Measurements from ENCODE around the gene SLC22A14. TPM values are rescaled to one million over a fixed set of nuclear protein-coding genes. Genes with fewer than 3 reads are reported as not detected.

Gene SLC22A14
- total and polyA plus RNA-seq, 2 donors (not counting 3 experiments of a cell fraction or from before 2014, with no cell fraction given), result not detected

- Histone ChIP-seq H3K27me3 (ENCODE audit: control insufficient read depth in 2 of 2, insufficient read depth in 2 of 2, low read length in 2 of 2) (no peaks in the 10 kb centered on the region), H3K4me2 (ENCODE audit: insufficient read depth, low read length) (no peak overlapping the region), H3K27ac (ENCODE audit: insufficient read depth, low read depth, low read length) (no peak overlapping the region), H3K9me1 (replicated peaks; ENCODE audit: control insufficient read depth, extremely low read depth, insufficient read depth, low read length) (no peaks in the 10 kb centered on the region), H3K9ac (replicated peaks; ENCODE audit: extremely low read depth, insufficient read depth, low read length) (no peak overlapping the region), H3K4me1 (ENCODE audit: control insufficient read depth, extremely low read depth, insufficient read depth, low read length) (no peaks in the 10 kb centered on the region), H2AFZ (ENCODE audit: low read depth, low read length) (no peak overlapping the region), H3K36me3 (ENCODE audit: control insufficient read depth in 2 of 2, extremely low read depth in 1 of 2, insufficient read depth in 2 of 2, low read length in 2 of 2) (no peaks in the 10 kb centered on the region), H4K20me1 (replicated peaks; ENCODE audit: control insufficient read depth, extremely low read depth, insufficient read depth, low read length) (no peaks in the 10 kb centered on the region), H3K79me2 (ENCODE audit: control insufficient read depth, insufficient read depth, low read length) (no peaks in the 10 kb centered on the region), H3K4me3 (replicated peaks in 1 of 3; ENCODE audit: insufficient read depth in 1 of 3, low read depth in 1 of 3, low read length in 3 of 3) (no peak overlapping the region), H3K9me3 (replicated peaks; ENCODE audit: control insufficient read depth, insufficient read depth, low read length) (no peaks in the 10 kb centered on the region)
- FAIRE-seq (no peak), DNase-seq (ENCODE audit: low read depth, low spot score) (no peak)
- TF ChIP-seq JUN (IDR thresholded peaks at IDR 0.05; ENCODE audit: borderline replicate concordance, insufficient read depth, insufficient read length, low read depth) (peak; percentile 18), EZH2 (IDR thresholded peaks at IDR 0.05; ENCODE audit: borderline replicate concordance, low read depth, low read length, severe bottlenecking) (no peak), POLR2A (IDR thresholded peaks at IDR 0.05; ENCODE audit: low read depth, low read length) (no peak), MYC (IDR thresholded peaks at IDR 0.05; ENCODE audit: low read depth, low read length) (no peak)
- TF ChIP-seq, protein P1, sequence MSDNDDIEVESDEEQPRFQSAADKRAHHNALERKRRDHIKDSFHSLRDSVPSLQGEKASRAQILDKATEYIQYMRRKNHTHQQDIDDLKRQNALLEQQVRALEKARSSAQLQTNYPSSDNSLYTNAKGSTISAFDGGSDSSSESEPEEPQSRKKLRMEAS (IDR thresholded peaks at IDR 0.05; ENCODE audit: insufficient read depth, insufficient read length), result no peak
- intact Hi-C loops (cut with micrococcal nuclease) (loop anchor here (5.0 to 10.0 kb wide), 3 partner anchors 147 to 495 kb away; partner anchors contain the start of gene EXOG), dilution Hi-C loops (cut with MboI; ENCODE audit: extremely low pct_ligation_motif_present, low sequenced_read_pairs) (no loop called here)
- ChIA-PET POLR2A (no interaction called here), CTCF (no interaction called here)
- no TSS peak for BruUV-seq (replicated peaks)
These were observed 67.7 kb downstream of the SLC22A14 start for GRCh38 chr3:38349684-38350359.

DNA sequence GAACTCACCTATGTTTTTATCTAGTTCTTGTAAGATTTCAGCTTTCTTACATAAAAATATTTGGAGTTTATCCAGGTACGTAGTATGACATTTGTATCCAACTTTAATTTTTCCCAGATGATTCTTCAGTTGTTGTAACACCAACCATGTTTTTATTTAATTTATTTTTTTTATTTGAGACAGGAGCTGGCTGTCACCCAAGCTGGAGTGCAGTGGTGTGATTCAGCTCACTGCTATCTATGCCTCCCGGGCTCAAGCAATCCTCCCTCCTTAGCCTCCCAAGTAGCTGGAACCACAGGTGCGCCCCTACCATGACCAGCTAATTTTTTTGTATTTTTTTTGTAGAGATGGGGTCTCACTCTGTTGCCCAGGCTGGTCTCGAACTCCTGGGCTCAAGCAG is 71.1 kb downstream of the SLC22A14 start:
- FAIRE-seq (no peak), DNase-seq (ENCODE audit: low read depth, low spot score) (no peak)
- Histone ChIP-seq H3K27ac (ENCODE audit: insufficient read depth, low read depth, low read length) (no peak overlapping the region), H4K20me1 (replicated peaks; ENCODE audit: control insufficient read depth, extremely low read depth, insufficient read depth, low read length) (no peaks in the 10 kb centered on the region), H3K36me3 (ENCODE audit: control insufficient read depth in 2 of 2, extremely low read depth in 1 of 2, insufficient read depth in 2 of 2, low read length in 2 of 2) (no peaks in the 10 kb centered on the region), H3K79me2 (ENCODE audit: control insufficient read depth, insufficient read depth, low read length) (no peaks in the 10 kb centered on the region), H2AFZ (ENCODE audit: low read depth, low read length) (no peak overlapping the region), H3K4me2 (ENCODE audit: insufficient read depth, low read length) (no peak overlapping the region), H3K4me3 (replicated peaks in 1 of 3; ENCODE audit: insufficient read depth in 1 of 3, low read depth in 1 of 3, low read length in 3 of 3) (no peak overlapping the region), H3K9ac (replicated peaks; ENCODE audit: extremely low read depth, insufficient read depth, low read length) (no peak overlapping the region), H3K9me3 (replicated peaks; ENCODE audit: control insufficient read depth, insufficient read depth, low read length) (no peaks in the 10 kb centered on the region), H3K4me1 (ENCODE audit: control insufficient read depth, extremely low read depth, insufficient read depth, low read length) (no peaks in the 10 kb centered on the region), H3K27me3 (ENCODE audit: control insufficient read depth in 2 of 2, insufficient read depth in 2 of 2, low read length in 2 of 2) (no peaks in the 10 kb centered on the region), H3K9me1 (replicated peaks; ENCODE audit: control insufficient read depth, extremely low read depth, insufficient read depth, low read length) (no peaks in the 10 kb centered on the region)
- POLR2A ChIA-PET, result no interaction called here
- intact Hi-C loops (cut with micrococcal nuclease), result no loop called here
- TF ChIP-seq JUN (IDR thresholded peaks at IDR 0.05; ENCODE audit: borderline replicate concordance, insufficient read depth, insufficient read length, low read depth), result no peak
- no peak for TF ChIP-seq MYC (IDR thresholded peaks at IDR 0.05; ENCODE audit: low read depth, low read length)
- TF ChIP-seq POLR2A (IDR thresholded peaks at IDR 0.05; ENCODE audit: low read depth, low read length), result no peak
- TF ChIP-seq FOS (IDR thresholded peaks at IDR 0.05; ENCODE audit: borderline replicate concordance, insufficient read depth, low read length), result no peak
- TF ChIP-seq, protein P2, sequence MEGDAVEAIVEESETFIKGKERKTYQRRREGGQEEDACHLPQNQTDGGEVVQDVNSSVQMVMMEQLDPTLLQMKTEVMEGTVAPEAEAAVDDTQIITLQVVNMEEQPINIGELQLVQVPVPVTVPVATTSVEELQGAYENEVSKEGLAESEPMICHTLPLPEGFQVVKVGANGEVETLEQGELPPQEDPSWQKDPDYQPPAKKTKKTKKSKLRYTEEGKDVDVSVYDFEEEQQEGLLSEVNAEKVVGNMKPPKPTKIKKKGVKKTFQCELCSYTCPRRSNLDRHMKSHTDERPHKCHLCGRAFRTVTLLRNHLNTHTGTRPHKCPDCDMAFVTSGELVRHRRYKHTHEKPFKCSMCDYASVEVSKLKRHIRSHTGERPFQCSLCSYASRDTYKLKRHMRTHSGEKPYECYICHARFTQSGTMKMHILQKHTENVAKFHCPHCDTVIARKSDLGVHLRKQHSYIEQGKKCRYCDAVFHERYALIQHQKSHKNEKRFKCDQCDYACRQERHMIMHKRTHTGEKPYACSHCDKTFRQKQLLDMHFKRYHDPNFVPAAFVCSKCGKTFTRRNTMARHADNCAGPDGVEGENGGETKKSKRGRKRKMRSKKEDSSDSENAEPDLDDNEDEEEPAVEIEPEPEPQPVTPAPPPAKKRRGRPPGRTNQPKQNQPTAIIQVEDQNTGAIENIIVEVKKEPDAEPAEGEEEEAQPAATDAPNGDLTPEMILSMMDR (IDR thresholded peaks at IDR 0.05; ENCODE audit: extremely low read depth in 1 of 2, insufficient read depth in 1 of 2, low read depth in 1 of 2, low read length in 2 of 2), result no peak
- TF ChIP-seq EZH2 (IDR thresholded peaks at IDR 0.05; ENCODE audit: borderline replicate concordance, low read depth, low read length, severe bottlenecking), result no peak
- TF ChIP-seq, protein P1 (IDR thresholded peaks at IDR 0.05; ENCODE audit: insufficient read depth, insufficient read length), result no peak
- TF ChIP-seq GATA2 (IDR thresholded peaks at IDR 0.05; ENCODE audit: insufficient read depth, insufficient read length, low read depth, low read length), result no peak
- no peak for TF ChIP-seq POLR2AphosphoS5 (IDR thresholded peaks at IDR 0.05; ENCODE audit: insufficient read depth, low read depth, low read length)
- no TSS peak for BruUV-seq (replicated peaks)
- dilution Hi-C loops (cut with MboI; ENCODE audit: extremely low pct_ligation_motif_present, low sequenced_read_pairs), result no loop called here
- CTCF ChIA-PET, result interaction anchor here (1.0 kb wide), 1 partner anchor 12 kb away, joined by 3 read pairs; no protein-coding TSS in a partner anchor

Measured in endothelial cell of umbilical vein (primary cell).